Liver (tissue), 9 donors: Measurements from ENCODE around the gene FMN1. TPM values are rescaled to one million over a fixed set of nuclear protein-coding genes. Genes with fewer than 3 reads are reported as not detected.

Source experiments
- DNase-seq: peaks from one replicate; pipeline ENCODE4 v3.0.0-alpha.2; 2017; ENCODE audit warnings: low spot score
- H3K27ac ChIP-seq, 2 donors: one replicate each; pipeline ENCODE4 v1.7.0; 2013; ENCODE audit warnings: inconsistent platforms in 2 of 2, low read length in 2 of 2, control low read depth in 1 of 2, low read depth in 1 of 2, mild to moderate bottlenecking in 1 of 2
- H3K27me3 ChIP-seq, 4 donors: one replicate each; pipeline versions ENCODE4 v1.6.1 to v1.7.0; 2013; ENCODE audit warnings: low read length in 3 of 4, inconsistent platforms in 1 of 4, mild to moderate bottlenecking in 1 of 4, moderate library complexity in 1 of 4; ENCODE audit not compliant: control insufficient read depth in 4 of 4, insufficient read depth in 4 of 4
- H3K36me3 ChIP-seq, 4 donors: one replicate each; pipeline versions ENCODE4 v1.6.1 to v1.7.0; 2013; ENCODE audit warnings: low read length in 3 of 4, mild to moderate bottlenecking in 3 of 4, low read depth in 1 of 4, moderate library complexity in 1 of 4; ENCODE audit not compliant: control insufficient read depth in 4 of 4, insufficient read depth in 3 of 4
- H3K4me1 ChIP-seq, 4 donors: one replicate each; pipeline versions ENCODE4 v1.6.1 to v1.7.0; 2013; ENCODE audit warnings: low read length in 3 of 4, mild to moderate bottlenecking in 3 of 4, moderate library complexity in 1 of 4; ENCODE audit not compliant: control insufficient read depth in 4 of 4, insufficient read depth in 4 of 4
- H3K4me3 ChIP-seq, 3 donors: one replicate each; pipeline versions ENCODE4 v1.6.1 to v1.7.0; 2013; ENCODE audit warnings: low read length in 3 of 3, control low read depth in 1 of 3, low read depth in 1 of 3, mild to moderate bottlenecking in 1 of 3
- H3K9ac ChIP-seq, 2 donors: one replicate each; pipeline ENCODE4 v1.7.0; 2013; ENCODE audit warnings: low read length in 2 of 2, mild to moderate bottlenecking in 2 of 2, moderate library complexity in 2 of 2, control low read depth in 1 of 2, low read depth in 1 of 2
- H3K9me3 ChIP-seq, 4 donors: one replicate each; pipeline versions ENCODE4 v1.6.1 to v1.7.0; 2013; ENCODE audit warnings: low read length in 3 of 4; ENCODE audit not compliant: control insufficient read depth in 4 of 4
- CTCF ChIP-seq: fragments of 150-350 bp; IDR thresholded peaks from 2 replicates; pipeline ENCODE4 v1.5.1; 2017; ENCODE audit warnings: improper control_type of control experiment, low read depth, low read length; ENCODE audit not compliant: missing input control
- EGR1 ChIP-seq, 2 donors: IDR thresholded peaks; 2 replicates each; pipeline ENCODE4 v1.6.1; 2016 to 2018; ENCODE audit warnings: antibody characterized with exemption in 2 of 2, low read depth in 2 of 2
- FOXA1 ChIP-seq: IDR thresholded peaks from 2 replicates; pipeline ENCODE4 v1.6.1; 2016; ENCODE audit warnings: antibody characterized with exemption
- FOXA2 ChIP-seq: IDR thresholded peaks from 2 replicates; pipeline ENCODE4 v1.6.1; 2016; ENCODE audit warnings: antibody characterized with exemption
- GABPA ChIP-seq, 2 donors: IDR thresholded peaks in 1 of 2; conservative IDR thresholded peaks in 1 of 2; 2 replicates each; pipeline ENCODE4 v1.6.1; 2016; ENCODE audit warnings: antibody characterized with exemption in 2 of 2, mild to moderate bottlenecking in 1 of 2, moderate library complexity in 1 of 2
- HNF4A ChIP-seq, 2 donors: conservative IDR thresholded peaks; 2 replicates each; pipeline ENCODE4 v1.6.1; 2016; ENCODE audit warnings: antibody characterized with exemption in 2 of 2, mild to moderate bottlenecking in 2 of 2
- HNF4G ChIP-seq: IDR thresholded peaks from 2 replicates; pipeline ENCODE4 v1.6.1; 2016; ENCODE audit warnings: antibody characterized with exemption
- JUND ChIP-seq, 2 donors: IDR thresholded peaks; 2 replicates each; pipeline ENCODE4 v1.6.1; 2016; ENCODE audit warnings: antibody characterized with exemption in 2 of 2
- MAX ChIP-seq: IDR thresholded peaks from 2 replicates; pipeline ENCODE4 v1.6.1; 2016; ENCODE audit warnings: antibody characterized with exemption
- NR2F2 ChIP-seq: IDR thresholded peaks from 2 replicates; pipeline ENCODE4 v1.6.1; 2016; ENCODE audit warnings: antibody characterized with exemption
- RAD21 ChIP-seq, 2 donors: IDR thresholded peaks; 2 replicates each; pipeline ENCODE4 v1.6.1; 2016; ENCODE audit warnings: antibody characterized with exemption in 2 of 2, mild to moderate bottlenecking in 2 of 2
- REST ChIP-seq: IDR thresholded peaks from 2 replicates; pipeline ENCODE4 v1.6.1; 2016; ENCODE audit warnings: antibody characterized with exemption, mild to moderate bottlenecking
- RXRA ChIP-seq, 2 donors: IDR thresholded peaks; 2 replicates each; pipeline ENCODE4 v1.6.1; 2017 to 2018; ENCODE audit warnings: antibody characterized with exemption in 2 of 2, mild to moderate bottlenecking in 1 of 2
- SP1 ChIP-seq: IDR thresholded peaks from 2 replicates; pipeline ENCODE4 v1.6.1; 2018; ENCODE audit warnings: antibody characterized with exemption, mild to moderate bottlenecking
- TAF1 ChIP-seq: conservative IDR thresholded peaks from 2 replicates; pipeline ENCODE4 v1.6.1; 2016; ENCODE audit warnings: antibody characterized with exemption, mild to moderate bottlenecking
- YY1 ChIP-seq: IDR thresholded peaks from 2 replicates; pipeline ENCODE4 v1.6.1; 2016; ENCODE audit warnings: antibody characterized with exemption, mild to moderate bottlenecking
- WGBS: extraction: QIAGEN DNeasy Blood & Tissue Kit; methylation state at CpG from one replicate; pipeline ENCODE4 v1.1.7; 2013; 5-methylcytosine and 5-hydroxymethylcytosine counted together
- polyA plus RNA-seq, 2 donors: library from polyadenylated mRNA; stranded (reverse) in 1 of 2; unstranded in 1 of 2; fragments of 200-250 nt in 1 of 2; fragments of >200 nt in 1 of 2; fragmentation: Nextera tagmentation in 1 of 2; extraction: Ambion mirVana in 1 of 2; gene quantifications; one replicate each; pipeline versions ENCODE4 v1.2.1 to v1.2.3, GENCODE V29; 2013 to 2015
- total RNA-seq, 2 donors: library from RNA; depleted of rRNA; stranded (reverse); fragments of >200 nt; gene quantifications; one replicate each; pipeline ENCODE4 v1.2.3, GENCODE V29; 2014
- TF ChIP-seq, protein P1 (sequence below): IDR thresholded peaks from 2 replicates; pipeline ENCODE4 v1.6.1; 2016; ENCODE audit warnings: antibody characterized with exemption
- TF ChIP-seq, protein P2 (sequence below): IDR thresholded peaks from 2 replicates; pipeline ENCODE4 v1.6.1; 2016; ENCODE audit warnings: antibody characterized with exemption
- donor health status: healthy.
- donor health status: healthy.
- donor health status: healthy.
- donor health status: healthy.
- donor health status: healthy.

The FMN1 gene
- total and polyA plus RNA-seq, 4 donors, result 0.21 to 5.4 (median 0.53) TPM

DNA sequence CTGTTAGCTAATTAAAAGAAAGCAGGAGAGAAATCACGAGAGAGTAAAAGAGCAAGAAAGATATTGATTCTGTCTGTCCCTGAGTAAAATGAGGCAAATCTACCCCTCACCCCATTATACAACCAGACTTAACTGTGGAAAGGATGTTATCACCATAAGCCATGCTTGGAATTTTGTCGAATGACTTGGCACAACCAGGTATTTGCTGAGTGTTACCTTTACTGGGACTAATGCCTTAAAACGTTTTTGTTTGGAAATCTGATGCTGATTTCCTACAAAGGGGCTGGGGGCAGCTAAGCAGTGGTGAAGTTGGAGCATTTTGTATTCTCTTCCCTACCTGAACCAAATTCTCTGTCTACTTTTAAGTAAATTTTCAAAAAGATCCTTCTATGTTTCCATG, 265.6 kb downstream of the FMN1 start:
- no peak overlapping the region for H3K4me3 ChIP-seq
- H3K27ac ChIP-seq, result no peak overlapping the region
- no peaks in the 10 kb centered on the region for H3K36me3 ChIP-seq
- TF ChIP-seq CTCF, result no peak
- TF ChIP-seq EGR1 (IDR thresholded peaks at IDR 0.05; ENCODE audit: low read depth in 2 of 2), result no peak
- TF ChIP-seq REST, result no peak
- no peaks in the 10 kb centered on the region for H3K4me1 ChIP-seq
- WGBS, result 35% methylated on average over 3 of the region's 3 CpGs
- H3K9me3 ChIP-seq, result no peaks in the 10 kb centered on the region
- no peak overlapping the region for H3K9ac ChIP-seq
- H3K27me3 ChIP-seq, result no peaks in the 10 kb centered on the region
- no peak for DNase-seq

- Histone ChIP-seq H3K27me3 (no peaks in the 10 kb centered on the region), H3K27ac (no peak overlapping the region), H3K4me3 (no peak overlapping the region), H3K9ac (no peak overlapping the region), H3K4me1 (no peaks in the 10 kb centered on the region), H3K36me3 (no peaks in the 10 kb centered on the region), H3K9me3 (no peaks in the 10 kb centered on the region)
- no peak for DNase-seq
- TF ChIP-seq HNF4A (conservative IDR thresholded peaks at IDR 0.05) (no peak), TAF1 (no peak), NR2F2 (no peak), YY1 (no peak), RXRA (IDR thresholded peaks at IDR 0.05) (no peak), FOXA2 (no peak), SP1 (no peak), HNF4G (no peak), JUND (IDR thresholded peaks at IDR 0.05) (no peak), RAD21 (IDR thresholded peaks at IDR 0.05) (no peak), GABPA (IDR thresholded peaks at IDR 0.05 in 1 of 2, conservative IDR thresholded peaks at IDR 0.05 in 1 of 2) (no peak), FOXA1 (no peak), MAX (no peak), EGR1 (IDR thresholded peaks at IDR 0.05; ENCODE audit: low read depth in 2 of 2) (no peak), CTCF (no peak), REST (no peak)
- TF ChIP-seq, protein P1, sequence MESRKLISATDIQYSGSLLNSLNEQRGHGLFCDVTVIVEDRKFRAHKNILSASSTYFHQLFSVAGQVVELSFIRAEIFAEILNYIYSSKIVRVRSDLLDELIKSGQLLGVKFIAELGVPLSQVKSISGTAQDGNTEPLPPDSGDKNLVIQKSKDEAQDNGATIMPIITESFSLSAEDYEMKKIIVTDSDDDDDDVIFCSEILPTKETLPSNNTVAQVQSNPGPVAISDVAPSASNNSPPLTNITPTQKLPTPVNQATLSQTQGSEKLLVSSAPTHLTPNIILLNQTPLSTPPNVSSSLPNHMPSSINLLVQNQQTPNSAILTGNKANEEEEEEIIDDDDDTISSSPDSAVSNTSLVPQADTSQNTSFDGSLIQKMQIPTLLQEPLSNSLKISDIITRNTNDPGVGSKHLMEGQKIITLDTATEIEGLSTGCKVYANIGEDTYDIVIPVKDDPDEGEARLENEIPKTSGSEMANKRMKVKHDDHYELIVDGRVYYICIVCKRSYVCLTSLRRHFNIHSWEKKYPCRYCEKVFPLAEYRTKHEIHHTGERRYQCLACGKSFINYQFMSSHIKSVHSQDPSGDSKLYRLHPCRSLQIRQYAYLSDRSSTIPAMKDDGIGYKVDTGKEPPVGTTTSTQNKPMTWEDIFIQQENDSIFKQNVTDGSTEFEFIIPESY, result no peak
- TF ChIP-seq, protein P2, sequence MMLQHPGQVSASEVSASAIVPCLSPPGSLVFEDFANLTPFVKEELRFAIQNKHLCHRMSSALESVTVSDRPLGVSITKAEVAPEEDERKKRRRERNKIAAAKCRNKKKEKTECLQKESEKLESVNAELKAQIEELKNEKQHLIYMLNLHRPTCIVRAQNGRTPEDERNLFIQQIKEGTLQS, result no peak
- 88% methylated on average over 4 of the region's 4 CpGs for WGBS
Observed at GRCh38 chr15:32927124-32927523, 267.4 kb downstream of the FMN1 start.
